Measurements from ENCODE around the gene STX18. TPM values are rescaled to one million over a fixed set of nuclear protein-coding genes. Genes with fewer than 3 reads are reported as not detected.
A peak's percentile ranks its signal among the peaks of the same experiment; 100 is the strongest.

Gene STX18
- total and polyA plus RNA-seq, 2 of the 13 experiments (the other 11 are each of a cell fraction or from before 2014, with no cell fraction given) = 23.9 to 37.1 TPM

GRCh38 chr4:4541661-4542570 lies at the start of gene STX18 (continued):
- TF ChIP-seq, protein P1, sequence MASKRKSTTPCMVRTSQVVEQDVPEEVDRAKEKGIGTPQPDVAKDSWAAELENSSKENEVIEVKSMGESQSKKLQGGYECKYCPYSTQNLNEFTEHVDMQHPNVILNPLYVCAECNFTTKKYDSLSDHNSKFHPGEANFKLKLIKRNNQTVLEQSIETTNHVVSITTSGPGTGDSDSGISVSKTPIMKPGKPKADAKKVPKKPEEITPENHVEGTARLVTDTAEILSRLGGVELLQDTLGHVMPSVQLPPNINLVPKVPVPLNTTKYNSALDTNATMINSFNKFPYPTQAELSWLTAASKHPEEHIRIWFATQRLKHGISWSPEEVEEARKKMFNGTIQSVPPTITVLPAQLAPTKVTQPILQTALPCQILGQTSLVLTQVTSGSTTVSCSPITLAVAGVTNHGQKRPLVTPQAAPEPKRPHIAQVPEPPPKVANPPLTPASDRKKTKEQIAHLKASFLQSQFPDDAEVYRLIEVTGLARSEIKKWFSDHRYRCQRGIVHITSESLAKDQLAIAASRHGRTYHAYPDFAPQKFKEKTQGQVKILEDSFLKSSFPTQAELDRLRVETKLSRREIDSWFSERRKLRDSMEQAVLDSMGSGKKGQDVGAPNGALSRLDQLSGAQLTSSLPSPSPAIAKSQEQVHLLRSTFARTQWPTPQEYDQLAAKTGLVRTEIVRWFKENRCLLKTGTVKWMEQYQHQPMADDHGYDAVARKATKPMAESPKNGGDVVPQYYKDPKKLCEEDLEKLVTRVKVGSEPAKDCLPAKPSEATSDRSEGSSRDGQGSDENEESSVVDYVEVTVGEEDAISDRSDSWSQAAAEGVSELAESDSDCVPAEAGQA (IDR thresholded peaks at IDR 0.05; ENCODE audit: low read depth) = peak; percentile 94
- TF ChIP-seq, protein P1 (CRISPR knock-in tag; IDR thresholded peaks at IDR 0.05; ENCODE audit: borderline replicate concordance) = no peak; the same call in none of the 2 replicates
- TF ChIP-seq CCDC6 (CRISPR knock-in tag; IDR thresholded peaks at IDR 0.05) (peak; percentile 95), ZNF224 (CRISPR knock-in tag; IDR thresholded peaks at IDR 0.05) (peak; percentile 91; the same call in 1 of the 2 replicates), ZNF558 (CRISPR knock-in tag; IDR thresholded peaks at IDR 0.05; ENCODE audit: borderline replicate concordance) (no peak), WIZ (CRISPR knock-in tag; IDR thresholded peaks at IDR 0.05) (0 out of 2 replicates have a peak, but pooled peaks have one; percentile 61), ZNF33B (CRISPR knock-in tag; IDR thresholded peaks at IDR 0.05) (peak; percentile 99), PRPF4 (IDR thresholded peaks at IDR 0.05; ENCODE audit: low read depth, low read length, poor library complexity, severe bottlenecking) (no peak), MED8 (CRISPR knock-in tag; IDR thresholded peaks at IDR 0.05; ENCODE audit: insufficient replicate concordance) (peak; percentile 88), SNRNP70 (IDR thresholded peaks at IDR 0.05; ENCODE audit: low read depth, low read length) (no peak), SMAD1 (CRISPR knock-in tag; IDR thresholded peaks at IDR 0.05; ENCODE audit: borderline replicate concordance, low read depth) (0 out of 2 replicates have a peak, but pooled peaks have one; percentile 55), SSRP1 (CRISPR knock-in tag; IDR thresholded peaks at IDR 0.05) (peak; percentile 94), TEAD2 (CRISPR knock-in tag; IDR thresholded peaks at IDR 0.05) (no peak), KDM6A (CRISPR knock-in tag; IDR thresholded peaks at IDR 0.05; ENCODE audit: low read depth) (peak; percentile 43; the same call in 1 of the 2 replicates), GLI4 (CRISPR knock-in tag; IDR thresholded peaks at IDR 0.05; ENCODE audit: borderline replicate concordance) (peak; percentile 60; the same call in 1 of the 2 replicates), ZFP41 (CRISPR knock-in tag; IDR thresholded peaks at IDR 0.05; ENCODE audit: borderline replicate concordance) (0 out of 2 replicates have a peak, but pooled peaks have one; percentile 40)
- TF ChIP-seq, protein P2, sequence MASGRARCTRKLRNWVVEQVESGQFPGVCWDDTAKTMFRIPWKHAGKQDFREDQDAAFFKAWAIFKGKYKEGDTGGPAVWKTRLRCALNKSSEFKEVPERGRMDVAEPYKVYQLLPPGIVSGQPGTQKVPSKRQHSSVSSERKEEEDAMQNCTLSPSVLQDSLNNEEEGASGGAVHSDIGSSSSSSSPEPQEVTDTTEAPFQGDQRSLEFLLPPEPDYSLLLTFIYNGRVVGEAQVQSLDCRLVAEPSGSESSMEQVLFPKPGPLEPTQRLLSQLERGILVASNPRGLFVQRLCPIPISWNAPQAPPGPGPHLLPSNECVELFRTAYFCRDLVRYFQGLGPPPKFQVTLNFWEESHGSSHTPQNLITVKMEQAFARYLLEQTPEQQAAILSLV (CRISPR knock-in tag; IDR thresholded peaks at IDR 0.05; ENCODE audit: borderline replicate concordance) = peak; percentile 98
- TF ChIP-seq, protein P3, sequence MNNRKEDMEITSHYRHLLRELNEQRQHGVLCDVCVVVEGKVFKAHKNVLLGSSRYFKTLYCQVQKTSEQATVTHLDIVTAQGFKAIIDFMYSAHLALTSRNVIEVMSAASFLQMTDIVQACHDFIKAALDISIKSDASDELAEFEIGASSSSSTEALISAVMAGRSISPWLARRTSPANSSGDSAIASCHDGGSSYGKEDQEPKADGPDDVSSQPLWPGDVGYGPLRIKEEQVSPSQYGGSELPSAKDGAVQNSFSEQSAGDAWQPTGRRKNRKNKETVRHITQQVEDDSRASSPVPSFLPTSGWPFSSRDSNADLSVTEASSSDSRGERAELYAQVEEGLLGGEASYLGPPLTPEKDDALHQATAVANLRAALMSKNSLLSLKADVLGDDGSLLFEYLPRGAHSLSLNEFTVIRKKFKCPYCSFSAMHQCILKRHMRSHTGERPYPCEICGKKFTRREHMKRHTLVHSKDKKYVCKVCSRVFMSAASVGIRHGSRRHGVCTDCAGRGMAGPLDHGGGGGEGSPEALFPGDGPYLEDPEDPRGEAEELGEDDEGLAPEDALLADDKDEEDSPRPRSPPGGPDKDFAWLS (CRISPR knock-in tag; IDR thresholded peaks at IDR 0.05; ENCODE audit: borderline replicate concordance) = no peak

Measured in HepG2 (cell line).